ENCODE data around the gene F2RL1.

- TF ChIP-seq EZH2 (IDR thresholded peaks at IDR 0.05; ENCODE audit: borderline replicate concordance, low read depth, low read length, poor library complexity, severe bottlenecking): no peak
- TF ChIP-seq, protein P1, sequence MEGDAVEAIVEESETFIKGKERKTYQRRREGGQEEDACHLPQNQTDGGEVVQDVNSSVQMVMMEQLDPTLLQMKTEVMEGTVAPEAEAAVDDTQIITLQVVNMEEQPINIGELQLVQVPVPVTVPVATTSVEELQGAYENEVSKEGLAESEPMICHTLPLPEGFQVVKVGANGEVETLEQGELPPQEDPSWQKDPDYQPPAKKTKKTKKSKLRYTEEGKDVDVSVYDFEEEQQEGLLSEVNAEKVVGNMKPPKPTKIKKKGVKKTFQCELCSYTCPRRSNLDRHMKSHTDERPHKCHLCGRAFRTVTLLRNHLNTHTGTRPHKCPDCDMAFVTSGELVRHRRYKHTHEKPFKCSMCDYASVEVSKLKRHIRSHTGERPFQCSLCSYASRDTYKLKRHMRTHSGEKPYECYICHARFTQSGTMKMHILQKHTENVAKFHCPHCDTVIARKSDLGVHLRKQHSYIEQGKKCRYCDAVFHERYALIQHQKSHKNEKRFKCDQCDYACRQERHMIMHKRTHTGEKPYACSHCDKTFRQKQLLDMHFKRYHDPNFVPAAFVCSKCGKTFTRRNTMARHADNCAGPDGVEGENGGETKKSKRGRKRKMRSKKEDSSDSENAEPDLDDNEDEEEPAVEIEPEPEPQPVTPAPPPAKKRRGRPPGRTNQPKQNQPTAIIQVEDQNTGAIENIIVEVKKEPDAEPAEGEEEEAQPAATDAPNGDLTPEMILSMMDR (conservative IDR thresholded peaks at IDR 0.05; ENCODE audit: low read depth, low read length): no peak
These were observed 42.4 kb upstream of the F2RL1 start for GRCh38 chr5:76776391-76776790.

Measured in A673 (cell line).